Stimulated activated naive B cell treated with anti-CD40 and anti-IgM and Interleukin-4, amounts not matched to agents 10 μg/mL and 1 μg/mL and 100 μg/mL, for 72 hours (primary cell): ENCODE data around the gene SAA4.
A peak's percentile ranks its signal among the peaks of the same experiment; 100 is the strongest.
"Not testable (repeated sequence)": the region's sequence is repeated elsewhere in the genome, so short reads cannot be mapped to it uniquely, and the experiment has no call there.

Experiments used
- ATAC-seq, 2 donors: fragments of 150-1000 bp; cut with Tn5 transposase; replicated peaks; 2 replicates each; pipeline ENCODE4 v1.10.0; 2021; ENCODE audit warnings: moderate library complexity in 1 of 2
- DNase-seq: peaks from one replicate; pipeline ENCODE4 v3.0.0; 2021
- H3K27ac Mint-ChIP-seq: one replicate; pipeline ENCODE4 v1.8.0; 2022; ENCODE audit warnings: mild to moderate bottlenecking, mixed read lengths
- H3K27me3 Mint-ChIP-seq, 2 donors: one replicate each; pipeline ENCODE4 v1.8.0; 2022; ENCODE audit warnings: mixed read lengths in 2 of 2
- H3K36me3 Mint-ChIP-seq, 2 donors: one replicate each; pipeline ENCODE4 v1.8.0; 2022; ENCODE audit warnings: mixed read lengths in 2 of 2, mild to moderate bottlenecking in 1 of 2
- H3K4me1 Mint-ChIP-seq, 2 donors: one replicate each; pipeline ENCODE4 v1.8.0; 2022; ENCODE audit warnings: mixed read lengths in 2 of 2, mild to moderate bottlenecking in 1 of 2
- H3K4me3 Mint-ChIP-seq, 2 donors: one replicate each; pipeline ENCODE4 v1.8.0; 2022; ENCODE audit warnings: mild to moderate bottlenecking in 2 of 2, mixed read lengths in 2 of 2, moderate library complexity in 1 of 2
- H3K9me3 Mint-ChIP-seq, 2 donors: one replicate each; pipeline ENCODE4 v1.8.0; 2022; ENCODE audit warnings: mixed read lengths in 2 of 2, mild to moderate bottlenecking in 1 of 2

Gene SAA4

DNA sequence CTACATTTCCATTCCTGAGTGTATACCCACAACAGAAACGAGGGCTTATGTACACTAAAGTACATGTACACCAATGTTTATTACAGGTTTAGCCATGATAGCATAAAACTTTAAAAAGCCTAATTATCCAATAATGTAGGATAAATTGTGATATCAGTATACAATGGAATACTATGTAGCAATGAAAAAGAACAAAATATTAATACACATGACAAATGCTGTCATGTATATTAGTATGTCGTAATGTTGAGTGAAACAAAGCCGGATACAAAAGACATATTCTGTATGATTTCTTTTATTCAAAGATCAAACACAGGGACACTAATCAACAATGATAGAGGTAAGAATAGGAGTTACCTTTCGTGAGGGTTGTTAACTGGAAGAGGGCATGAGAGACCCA is 2.7 kb downstream of the SAA4 start:
- no peak for DNase-seq
- ATAC-seq = no peak
- H3K9me3 Mint-ChIP-seq = peaks cover 0 to under 1% of the 10 kb centered on the region in 2 donors
- peaks cover under 1 to 4% of the 10 kb centered on the region in 2 donors for H3K4me1 Mint-ChIP-seq
- no peak overlapping the region for H3K27ac Mint-ChIP-seq
- no peak overlapping the region for H3K4me3 Mint-ChIP-seq
- peaks cover 5 to 24% of the 10 kb centered on the region in 2 donors for H3K27me3 Mint-ChIP-seq
- no peaks in the 10 kb centered on the region for H3K36me3 Mint-ChIP-seq

DNA sequence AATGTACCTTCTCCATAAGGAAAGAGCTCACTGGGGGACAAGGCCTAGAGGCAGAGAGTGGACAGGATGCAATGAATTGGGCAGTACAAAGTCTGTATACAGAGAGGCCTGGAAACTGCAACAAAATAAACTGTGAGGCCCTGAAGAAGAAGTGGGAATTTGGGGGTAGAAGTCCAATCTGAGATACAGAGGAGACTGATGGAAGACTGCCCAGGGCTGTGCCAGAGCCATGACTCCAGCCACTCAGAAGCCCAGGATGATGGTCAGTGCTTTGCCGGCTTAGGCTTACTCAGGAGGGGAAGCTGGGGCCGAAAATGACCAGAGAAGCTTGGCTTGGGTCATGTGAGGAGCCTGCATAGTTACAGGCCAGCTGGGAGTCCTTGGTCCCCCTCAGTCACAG is 5.7 kb downstream of the SAA4 start:
- Mint-ChIP-seq H3K9me3 (peaks cover 4% of the 10 kb centered on the region in 2 donors), H3K36me3 (no peaks in the 10 kb centered on the region), H3K27ac (peak overlapping the region; percentile 14), H3K4me1 (peaks cover 11 to 14% of the 10 kb centered on the region in 2 donors), H3K27me3 (peaks cover 5 to 11% of the 10 kb centered on the region in 2 donors), H3K4me3 (no peak overlapping the region)
- DNase-seq (no peak), ATAC-seq (no peak)

DNA sequence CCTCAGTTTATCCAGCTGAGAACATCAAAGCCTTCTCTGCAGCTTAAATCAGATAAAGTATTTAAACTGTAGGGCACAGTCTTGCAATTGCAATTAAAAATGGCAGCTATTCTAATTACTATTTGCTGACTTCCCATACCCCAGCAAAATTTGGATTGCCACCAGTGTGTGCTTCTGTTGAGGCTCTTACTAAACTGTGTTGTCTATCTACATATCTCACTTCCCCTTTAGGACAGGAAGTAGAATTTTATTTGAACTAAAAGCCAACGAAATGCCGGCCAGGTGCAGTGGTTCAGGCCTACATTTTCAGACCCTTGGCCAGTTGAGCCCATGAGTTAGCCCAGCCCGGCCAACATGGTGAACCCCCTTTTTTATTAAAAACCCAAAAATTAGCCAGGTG is 7.1 kb downstream of the SAA4 start:
- Mint-ChIP-seq H3K9me3 (peaks cover 4% of the 10 kb centered on the region in 2 donors), H3K4me3 (no peak overlapping the region), H3K27me3 (peaks cover 5 to 7% of the 10 kb centered on the region in 2 donors), H3K27ac (peak overlapping the region; percentile 25), H3K36me3 (no peaks in the 10 kb centered on the region), H3K4me1 (peaks cover 11 to 18% of the 10 kb centered on the region in 2 donors)
- ATAC-seq (peak; percentile 99), DNase-seq (no peak)

DNA sequence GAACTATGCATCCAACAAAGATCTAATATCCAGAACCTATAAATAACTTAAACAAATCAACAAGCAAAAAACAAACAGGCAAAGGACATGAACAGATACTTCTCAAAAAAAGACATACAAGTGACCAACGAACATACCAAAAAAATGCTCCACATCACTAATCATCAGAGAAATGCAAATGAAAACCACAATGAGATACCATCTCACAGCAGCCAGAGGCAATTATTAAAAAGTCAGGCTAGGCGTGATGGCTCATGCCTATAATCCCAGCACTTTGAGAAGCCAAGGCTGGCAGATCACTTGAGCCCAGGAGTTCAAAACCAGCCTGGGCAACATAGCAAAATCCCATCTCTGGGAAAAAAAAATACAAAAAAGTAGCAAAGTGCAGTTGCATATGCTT is 10.7 kb downstream of the SAA4 start:
- no peak for ATAC-seq
- Mint-ChIP-seq H3K27me3 (no peaks in the 10 kb centered on the region), H3K4me3 (no peak overlapping the region), H3K36me3 (no peaks in the 10 kb centered on the region), H3K27ac (no peak overlapping the region), H3K4me1 (peaks cover 15 to 24% of the 10 kb centered on the region in 2 donors), H3K9me3 (peaks cover 4% of the 10 kb centered on the region in 2 donors)
- no peak for DNase-seq

DNA sequence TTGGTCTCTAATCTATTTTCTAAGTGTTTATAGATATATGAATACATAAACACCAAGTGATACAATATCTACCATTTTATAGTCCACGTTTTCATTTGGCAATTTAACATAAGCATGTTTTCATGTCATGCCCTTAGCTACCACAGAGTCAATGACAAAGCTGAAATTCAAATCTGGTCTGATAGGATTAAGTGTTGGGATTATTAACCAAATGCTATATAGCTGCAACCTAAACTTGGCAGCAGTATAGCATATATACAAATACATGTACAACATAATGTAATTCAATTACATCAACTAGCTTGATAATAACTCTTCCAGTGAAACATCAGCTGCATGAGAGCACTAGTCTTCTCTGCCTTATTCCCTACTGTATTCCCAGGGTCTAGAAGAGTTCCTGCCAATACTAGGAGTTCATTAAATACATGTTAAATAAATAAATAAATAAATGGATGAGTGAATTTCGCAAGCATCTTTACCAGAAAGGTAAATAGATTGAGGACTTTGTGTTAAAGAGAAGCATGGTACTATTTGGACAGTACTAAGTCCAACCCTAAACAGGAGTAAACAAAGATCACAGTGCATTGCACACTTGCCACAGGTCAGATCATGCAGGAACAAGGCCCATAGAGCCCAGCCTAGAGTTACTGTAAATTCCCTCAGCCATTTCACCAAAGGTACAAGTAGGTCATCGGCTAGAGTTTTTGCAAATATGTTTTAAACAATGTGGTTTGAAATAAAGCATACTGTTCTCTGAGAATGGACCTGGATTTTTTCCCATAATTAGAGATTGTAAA is 12.8 kb downstream of the SAA4 start:
- ATAC-seq = no peak
- H3K4me3 Mint-ChIP-seq = no peak overlapping the region
- DNase-seq = no peak
- peaks cover 4 to 10% of the 10 kb centered on the region in 2 donors for H3K9me3 Mint-ChIP-seq
- H3K4me1 Mint-ChIP-seq = peaks cover 13 to 19% of the 10 kb centered on the region in 2 donors
- peaks cover 0 to 4% of the 10 kb centered on the region in 2 donors for H3K36me3 Mint-ChIP-seq
- no peak overlapping the region for H3K27ac Mint-ChIP-seq
- peaks cover 3 to 5% of the 10 kb centered on the region in 2 donors for H3K27me3 Mint-ChIP-seq

DNA sequence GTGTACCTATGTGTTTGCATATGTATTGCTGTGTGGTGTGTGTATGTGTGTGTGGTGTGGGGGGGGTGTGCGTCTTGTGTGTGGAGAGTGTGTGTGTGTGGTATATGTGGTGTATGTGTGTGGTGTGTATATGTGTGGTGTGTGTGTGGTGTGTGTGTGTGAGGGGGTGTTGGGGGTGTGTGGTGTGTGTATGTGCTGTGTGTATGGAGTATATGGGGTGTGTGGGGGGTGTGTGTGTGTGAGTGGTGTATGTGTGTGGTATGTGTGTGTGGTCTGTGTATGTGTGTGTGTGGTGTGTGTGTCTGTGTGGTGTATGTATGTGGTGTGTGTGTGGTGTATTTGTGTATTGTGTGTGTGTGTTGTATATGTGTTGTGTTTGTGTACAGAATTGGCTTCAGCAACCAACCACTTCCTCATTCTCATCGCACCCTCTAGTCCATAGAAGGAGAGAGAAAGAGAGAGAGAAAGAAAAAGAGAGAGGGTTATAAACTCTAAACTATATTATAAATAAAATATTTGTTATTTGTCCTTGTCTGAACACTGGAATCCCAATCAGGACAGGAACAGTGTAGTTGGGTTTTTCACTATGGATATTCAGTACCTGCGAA is 13.7 kb downstream of the SAA4 start:
- H3K9me3 Mint-ChIP-seq = peaks cover 0 to 7% of the 10 kb centered on the region in 2 donors
- ATAC-seq = no peak
- no peak overlapping the region for H3K4me3 Mint-ChIP-seq
- H3K27ac Mint-ChIP-seq = no peak overlapping the region
- peaks cover 6 to 12% of the 10 kb centered on the region in 2 donors for H3K4me1 Mint-ChIP-seq
- peaks cover 0 to 4% of the 10 kb centered on the region in 2 donors for H3K36me3 Mint-ChIP-seq
- DNase-seq = no peak
- H3K27me3 Mint-ChIP-seq = peaks cover 4 to 5% of the 10 kb centered on the region in 2 donors

DNA sequence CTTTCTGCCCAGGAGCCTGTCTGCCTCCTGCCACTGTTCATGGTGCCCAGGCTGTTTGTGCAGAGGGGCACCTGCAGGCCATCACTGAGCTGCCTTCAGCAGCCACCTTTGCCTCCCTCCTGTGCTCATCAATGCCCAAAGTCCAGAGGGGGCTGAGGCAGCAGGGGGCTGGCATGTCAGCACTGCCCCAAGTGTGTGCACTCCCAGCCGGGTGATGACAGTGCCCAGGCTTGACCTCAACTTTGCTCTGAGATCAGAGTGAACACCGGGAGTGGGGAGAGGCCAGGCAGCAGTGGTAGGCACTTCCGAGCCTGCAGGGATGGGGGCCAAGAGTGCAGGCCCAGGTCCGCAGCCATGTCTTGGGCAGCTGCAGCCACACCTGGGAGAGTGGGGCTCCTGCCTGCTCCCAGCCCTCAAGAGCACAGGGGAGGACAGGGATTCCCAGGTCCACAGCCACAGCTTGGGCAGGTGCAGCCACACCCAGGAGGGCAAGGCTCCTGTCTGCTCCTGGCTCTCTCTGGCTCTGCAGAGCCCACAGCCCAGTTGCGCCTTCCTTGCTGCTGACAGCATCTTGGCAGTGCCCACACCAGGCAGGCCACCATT is 15.2 kb downstream of the SAA4 start:
- Mint-ChIP-seq H3K36me3 (peaks cover 0 to 4% of the 10 kb centered on the region in 2 donors), H3K9me3 (peaks cover 0 to 8% of the 10 kb centered on the region in 2 donors), H3K4me1 (peaks cover 5 to 12% of the 10 kb centered on the region in 2 donors), H3K4me3 (no peak overlapping the region), H3K27ac (no peak overlapping the region), H3K27me3 (peaks cover 5 to 9% of the 10 kb centered on the region in 2 donors)
- ATAC-seq = no peak
- no peak for DNase-seq

DNA sequence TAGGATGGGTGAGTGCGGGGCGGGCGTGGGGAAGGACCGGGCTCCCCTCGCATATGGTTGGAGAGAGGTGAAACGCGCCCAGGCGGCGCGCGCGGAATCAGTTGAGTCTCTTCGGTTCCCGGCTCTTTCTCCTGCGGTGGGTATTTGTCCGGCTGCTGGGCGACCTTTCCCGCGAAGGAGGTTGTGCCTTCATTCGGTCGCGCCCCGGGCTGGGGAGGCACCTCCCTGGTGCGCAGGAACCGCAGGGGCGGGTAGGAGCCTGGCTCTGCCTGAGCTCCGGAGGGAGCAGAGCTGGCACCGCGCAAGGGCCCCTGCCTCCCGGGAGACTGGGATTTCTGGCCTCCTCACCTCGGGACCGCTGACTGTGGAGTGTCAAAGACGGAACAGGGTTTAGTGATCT is 27.5 kb downstream of the SAA4 start:
- DNase-seq = no peak
- Mint-ChIP-seq H3K27me3 (peaks cover 31 to 57% of the 10 kb centered on the region in 2 donors), H3K4me3 (no peak overlapping the region), H3K4me1 (no peaks in the 10 kb centered on the region), H3K27ac (no peak overlapping the region), H3K9me3 (no peaks in the 10 kb centered on the region), H3K36me3 (no peaks in the 10 kb centered on the region)
- ATAC-seq = no peak

DNA sequence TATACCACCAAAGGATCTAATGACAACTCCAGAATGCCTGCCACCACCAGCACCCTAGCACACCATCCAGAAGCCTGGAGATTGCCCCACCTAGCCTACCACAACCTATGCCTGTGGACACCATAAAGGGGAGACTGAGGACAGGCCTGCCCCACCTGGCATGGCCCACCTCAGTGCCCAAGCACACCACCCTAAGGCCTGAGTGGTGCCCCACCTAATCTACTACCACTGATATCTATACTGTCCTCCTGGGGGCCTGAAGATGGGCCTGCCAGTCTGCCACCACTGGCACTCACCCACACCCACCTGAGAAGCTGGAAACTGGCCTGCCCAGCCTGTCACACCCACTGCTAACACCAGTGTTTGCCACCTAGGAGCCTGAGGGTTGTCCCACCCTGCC is 31.8 kb downstream of the SAA4 start:
- H3K9me3 Mint-ChIP-seq = peaks cover 0 to 2% of the 10 kb centered on the region in 2 donors
- ATAC-seq = no peak
- no peaks in the 10 kb centered on the region for H3K4me1 Mint-ChIP-seq
- no peak overlapping the region for H3K27ac Mint-ChIP-seq
- H3K27me3 Mint-ChIP-seq = peaks cover 42 to 68% of the 10 kb centered on the region in 2 donors
- no peak for DNase-seq
- H3K4me3 Mint-ChIP-seq = no peak overlapping the region
- H3K36me3 Mint-ChIP-seq = peaks cover 0 to 3% of the 10 kb centered on the region in 2 donors

DNA sequence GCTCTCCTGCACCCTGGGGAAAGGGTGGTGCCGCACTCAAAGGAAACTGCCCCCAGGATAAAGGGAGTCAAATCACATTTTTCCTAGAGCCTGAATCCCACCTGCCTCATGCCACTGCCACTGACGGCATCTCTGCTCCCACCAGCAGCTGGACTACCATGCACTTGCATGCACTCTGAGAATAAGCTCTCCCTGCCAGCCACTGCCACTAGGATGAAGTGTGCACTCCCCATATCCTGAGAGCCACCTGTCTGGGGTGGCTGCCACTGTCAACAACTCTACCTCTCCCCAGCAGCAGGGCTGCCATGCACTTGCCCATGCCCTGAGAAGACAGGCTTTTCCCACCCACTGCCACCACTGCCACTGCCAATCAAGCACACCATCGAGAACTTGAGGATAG is 32.4 kb downstream of the SAA4 start:
- Mint-ChIP-seq H3K9me3 (peaks cover 0 to 4% of the 10 kb centered on the region in 2 donors), H3K4me3 (no peak overlapping the region), H3K27ac (no peak overlapping the region), H3K36me3 (peaks cover 0 to 3% of the 10 kb centered on the region in 2 donors), H3K4me1 (no peaks in the 10 kb centered on the region), H3K27me3 (peaks cover 39 to 66% of the 10 kb centered on the region in 2 donors)
- ATAC-seq = no peak
- no peak for DNase-seq

DNA sequence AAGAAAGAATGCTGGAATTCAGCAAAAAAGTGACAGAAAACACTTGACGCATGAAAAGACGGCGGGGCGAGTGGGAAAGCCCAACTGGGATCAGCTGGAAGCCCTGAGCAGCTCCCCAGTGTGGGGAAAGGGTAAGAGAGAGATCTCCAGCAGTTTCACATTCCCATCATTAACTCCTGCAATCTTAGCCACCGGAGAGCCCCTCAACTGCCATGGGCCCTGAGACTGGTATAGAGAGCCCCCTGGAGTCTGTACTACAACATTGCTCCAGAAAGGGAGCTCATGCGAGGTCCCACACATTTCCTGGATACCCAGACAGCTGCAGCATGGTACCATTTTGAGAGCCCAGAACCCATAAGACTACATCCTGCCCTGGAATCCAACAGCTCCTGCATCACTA is 32.9 kb downstream of the SAA4 start:
- Mint-ChIP-seq H3K4me3 (no peak overlapping the region), H3K27me3 (peaks cover 39 to 65% of the 10 kb centered on the region in 2 donors), H3K27ac (no peak overlapping the region), H3K4me1 (no peaks in the 10 kb centered on the region), H3K9me3 (peaks cover 0 to 4% of the 10 kb centered on the region in 2 donors), H3K36me3 (peaks cover 0 to 3% of the 10 kb centered on the region in 2 donors)
- no peak for DNase-seq
- peak in 1 of 2 donors; percentile 58 for ATAC-seq

DNA sequence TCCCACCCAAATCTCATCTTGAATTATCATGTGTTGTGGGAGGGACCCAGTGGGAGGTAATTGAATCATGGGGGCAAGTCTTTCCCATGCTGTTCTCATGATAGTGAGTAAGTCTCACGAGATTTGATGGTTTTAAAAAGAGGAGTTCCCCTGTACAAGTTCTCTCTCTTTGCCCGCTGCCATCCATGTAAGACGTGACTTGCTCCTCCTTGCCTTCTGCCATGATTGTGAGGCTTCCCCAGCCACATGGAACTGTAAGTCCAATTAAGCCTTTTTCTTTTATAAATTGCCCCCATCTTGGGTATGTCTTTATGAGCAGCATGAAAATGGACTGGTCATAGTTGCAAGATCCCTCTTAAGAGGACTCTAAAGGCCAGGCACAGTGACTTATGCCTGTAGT is 38.9 kb downstream of the SAA4 start:
- not testable (repeated sequence) for H3K9me3 Mint-ChIP-seq, DNase-seq, ATAC-seq, H3K27ac Mint-ChIP-seq, H3K4me1 Mint-ChIP-seq, H3K4me3 Mint-ChIP-seq, H3K36me3 Mint-ChIP-seq
- H3K27me3 Mint-ChIP-seq = peaks cover 27 to 46% of the 10 kb centered on the region in 2 donors

DNA sequence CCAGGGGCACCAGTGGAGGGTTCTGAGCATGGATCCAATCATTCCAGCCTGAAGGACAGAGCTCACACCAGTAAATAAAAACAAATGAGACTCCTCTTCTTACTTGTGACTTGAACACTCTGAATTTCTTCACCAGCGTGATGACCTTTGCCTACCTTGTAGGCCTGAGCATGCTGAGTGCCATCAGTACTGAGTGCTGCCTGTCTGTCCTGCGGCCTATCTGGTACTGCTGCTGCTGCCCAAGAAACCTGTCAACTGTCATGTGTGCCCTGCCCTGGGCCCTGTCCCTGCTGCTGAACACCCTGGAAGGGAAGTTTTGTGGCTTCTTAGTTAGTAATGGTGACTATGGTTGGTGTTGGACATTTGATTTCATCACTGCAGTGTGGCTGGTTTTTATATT is 40.1 kb downstream of the SAA4 start:
- Mint-ChIP-seq H3K27ac (no peak overlapping the region), H3K4me1 (peaks cover 6% of the 10 kb centered on the region in 2 donors), H3K36me3 (peaks cover 0 to 3% of the 10 kb centered on the region in 2 donors), H3K4me3 (no peak overlapping the region), H3K27me3 (peaks cover 32 to 40% of the 10 kb centered on the region in 2 donors), H3K9me3 (peaks cover 0 to 2% of the 10 kb centered on the region in 2 donors)
- no peak for ATAC-seq
- no peak for DNase-seq

DNA sequence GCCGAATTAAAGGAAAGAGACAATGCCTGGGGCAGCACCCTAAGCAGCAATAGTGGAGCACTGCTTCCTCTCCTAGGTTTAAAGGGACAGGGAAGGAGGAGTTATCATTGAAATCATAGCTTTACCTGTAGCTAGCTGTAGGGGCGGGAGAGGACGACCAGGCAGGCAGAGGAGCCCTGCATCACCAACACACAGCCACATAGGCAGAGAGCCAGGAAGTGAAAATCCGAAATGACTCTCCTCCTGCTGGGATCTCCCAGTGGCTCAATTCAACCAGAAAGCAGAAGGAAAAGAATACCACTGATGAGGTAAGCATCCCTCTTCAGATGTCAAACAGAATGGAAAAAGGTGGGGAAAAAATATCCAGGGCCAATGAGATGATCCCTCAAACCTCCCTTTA is 43.6 kb downstream of the SAA4 start:
- Mint-ChIP-seq H3K27me3 (peaks cover 20 to 23% of the 10 kb centered on the region in 2 donors), H3K9me3 (no peaks in the 10 kb centered on the region), H3K4me3 (no peak overlapping the region), H3K27ac (no peak overlapping the region), H3K4me1 (peaks cover 6% of the 10 kb centered on the region in 2 donors), H3K36me3 (peaks cover 0 to 3% of the 10 kb centered on the region in 2 donors)
- DNase-seq (peak; percentile 16), ATAC-seq (peak; percentile 78 to 93)
